CD4-positive, alpha-beta T cell treated with Interleukin-15 for 1 hour (primary cell): ENCODE data around the gene ANKS1B.
"Not testable (repeated sequence)": the region's sequence is repeated elsewhere in the genome, so short reads cannot be mapped to it uniquely, and the experiment has no call there.

ENCODE experiments used
- DNase-seq: peaks from one replicate; pipeline ENCODE4 v3.0.0-alpha.2; 2020

The ANKS1B gene

DNA sequence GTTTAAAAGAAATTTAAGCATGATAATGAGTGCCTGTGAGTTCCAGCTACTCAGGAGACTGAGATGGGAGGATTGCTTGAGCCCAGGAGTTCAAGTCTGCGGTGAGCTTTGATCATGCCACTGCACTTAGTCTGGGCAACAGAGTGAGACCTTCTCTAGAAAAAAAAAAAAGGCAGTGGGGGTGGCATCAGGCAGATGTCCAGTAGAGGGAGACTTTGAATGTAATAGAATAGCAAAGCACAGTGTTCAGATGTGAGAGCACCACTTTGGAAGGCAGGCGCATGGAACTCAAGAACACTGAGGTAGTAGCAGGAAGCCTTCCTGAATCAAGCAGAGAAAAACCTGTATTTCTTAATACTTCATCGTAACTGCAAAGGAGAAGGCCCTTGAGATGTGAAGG, 731.7 kb downstream of the ANKS1B start:
- no peak for DNase-seq

DNA sequence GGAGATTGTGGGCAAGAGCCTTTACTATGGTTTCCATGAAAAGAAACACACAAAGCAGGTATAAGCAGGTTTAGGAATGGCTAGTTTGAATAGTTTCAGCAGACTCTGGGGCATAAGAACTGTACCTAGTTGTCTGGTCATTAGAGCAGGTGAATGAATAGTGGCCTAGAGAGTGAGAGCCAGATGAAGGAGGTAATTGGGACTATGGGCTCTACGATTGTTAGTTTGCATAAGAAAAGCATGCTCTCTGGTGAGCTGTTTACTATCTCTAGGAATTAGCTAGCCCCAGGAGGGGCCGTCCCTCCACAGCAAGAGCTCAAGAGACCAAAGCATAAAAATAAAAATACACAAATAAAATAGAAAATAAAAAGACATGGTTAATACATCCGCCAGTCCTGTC, 734.6 kb downstream of the ANKS1B start:
- no peak for DNase-seq

DNA sequence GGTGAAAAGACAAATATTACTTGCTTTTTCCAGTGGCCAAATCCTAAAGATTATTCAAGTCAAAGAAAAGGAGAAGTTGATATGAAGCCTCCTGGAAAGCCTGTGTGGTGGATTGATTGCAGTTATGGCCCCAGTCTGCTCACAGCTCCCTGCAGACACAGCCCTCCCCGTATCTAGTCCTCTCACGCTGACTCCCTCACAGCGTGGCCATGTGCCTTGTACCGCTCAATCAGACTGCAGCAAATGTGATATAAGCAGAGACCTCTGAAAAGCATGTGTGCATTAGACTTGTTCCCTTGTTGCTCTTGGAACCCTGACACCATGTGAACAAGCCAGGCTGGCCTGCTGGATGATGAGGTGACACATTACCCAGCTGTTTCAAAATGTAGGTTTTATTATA, 735.2 kb downstream of the ANKS1B start:
- no peak for DNase-seq

DNA sequence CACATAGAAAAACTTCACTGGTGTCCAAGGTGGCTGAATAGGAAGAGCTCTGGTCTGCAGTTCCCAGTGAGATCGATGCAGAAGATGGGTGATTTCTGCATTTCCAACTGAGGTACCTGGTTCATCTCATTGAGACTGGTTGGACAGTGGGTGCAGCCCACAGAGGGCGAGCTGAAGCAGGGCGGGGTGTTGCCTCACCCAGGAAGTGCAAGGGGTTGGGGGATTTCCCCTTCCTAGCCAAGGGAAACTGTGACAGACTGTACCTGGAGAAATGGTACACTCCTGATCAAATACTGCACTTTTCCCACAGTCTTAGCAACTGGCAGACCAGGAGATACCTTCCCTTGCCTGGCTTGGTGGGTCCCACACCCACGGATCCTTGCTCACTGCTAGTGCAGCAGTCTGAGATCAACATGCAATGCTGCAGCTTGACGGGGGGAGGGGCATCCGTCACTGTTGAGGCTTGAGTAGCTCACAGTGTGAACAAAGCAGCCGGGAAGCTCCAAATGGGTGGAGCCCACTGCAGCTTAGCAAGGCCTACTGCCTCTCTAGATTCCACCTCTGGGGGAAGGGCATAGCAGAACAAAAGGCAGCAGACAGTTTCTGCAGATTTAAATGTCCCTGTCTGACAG, 746.7 kb downstream of the ANKS1B start:
- DNase-seq = not testable (repeated sequence)

DNA sequence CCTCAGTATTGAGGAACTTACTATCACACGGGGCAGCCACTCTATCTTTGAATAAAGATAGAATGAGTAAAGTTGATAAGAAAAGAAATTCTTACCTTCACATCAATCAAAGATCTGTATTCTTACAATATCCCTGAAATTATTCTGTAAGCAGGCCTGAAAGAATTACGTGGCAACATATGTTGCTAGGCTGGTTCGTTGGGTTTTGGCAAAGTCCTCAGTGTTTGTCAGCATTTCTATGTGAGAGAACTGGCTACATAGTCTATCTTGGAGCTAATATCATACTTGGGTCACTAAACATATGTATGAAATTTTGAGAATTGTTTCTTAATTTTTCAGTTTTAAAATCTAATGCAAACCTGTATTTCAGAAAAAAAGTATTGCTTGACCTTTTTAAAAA, 749.4 kb downstream of the ANKS1B start:
- no peak for DNase-seq

DNA sequence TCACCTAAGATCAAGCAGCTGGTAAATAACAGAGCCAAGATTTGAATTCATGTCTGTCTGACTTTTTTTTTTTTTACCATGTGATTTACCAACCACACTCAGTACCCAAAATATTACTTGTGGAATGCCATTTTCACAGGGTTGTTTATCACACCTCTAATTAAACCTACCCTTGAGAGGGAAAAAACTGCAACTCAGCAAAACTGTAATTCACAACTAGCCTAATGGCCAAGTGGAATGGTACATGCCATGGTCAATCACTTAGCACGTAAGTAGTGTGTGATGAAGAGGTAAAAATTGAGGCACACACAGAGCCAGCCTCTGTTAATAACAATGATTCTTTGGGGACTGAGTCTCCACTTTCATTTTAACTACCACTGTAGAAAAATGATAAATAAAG, 750.0 kb downstream of the ANKS1B start:
- no peak for DNase-seq

DNA sequence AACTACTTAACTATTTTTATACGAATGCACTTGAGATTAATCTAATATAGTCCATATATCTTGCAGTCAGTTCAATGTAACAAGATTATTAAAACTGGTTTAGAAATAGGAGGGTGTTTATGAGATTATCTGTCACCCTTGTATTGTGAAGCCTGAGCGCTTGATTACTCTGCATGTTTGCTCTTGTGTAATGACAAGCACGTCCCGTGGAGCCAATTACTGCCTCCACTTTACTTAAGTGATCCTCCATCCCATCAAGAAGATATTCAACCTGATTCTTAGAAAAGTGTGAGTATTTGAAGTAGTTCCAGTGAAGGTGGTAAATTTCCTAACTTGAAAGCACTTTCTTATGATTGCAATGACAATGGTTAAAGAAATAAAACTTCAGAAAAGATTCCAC, 752.4 kb downstream of the ANKS1B start:
- DNase-seq = no peak

DNA sequence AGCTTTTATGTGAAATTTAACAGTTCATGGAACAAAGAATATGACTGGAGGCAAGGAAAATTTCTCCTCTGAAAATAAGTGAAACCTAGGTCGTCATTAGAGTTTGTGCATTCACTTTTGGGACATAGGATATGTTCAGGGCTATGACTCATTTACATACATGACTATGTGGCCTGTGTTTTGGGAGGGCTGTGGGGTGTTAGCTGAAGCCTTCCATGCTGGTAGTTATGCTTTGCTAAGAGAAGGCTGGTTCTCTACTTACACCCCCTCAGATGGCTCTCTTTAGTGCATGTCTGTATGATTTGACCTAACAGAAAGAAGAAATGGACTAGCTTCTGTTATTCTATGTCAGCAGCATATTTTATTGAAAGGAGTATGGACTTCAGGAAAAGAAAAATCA, 753.7 kb downstream of the ANKS1B start:
- DNase-seq = no peak

DNA sequence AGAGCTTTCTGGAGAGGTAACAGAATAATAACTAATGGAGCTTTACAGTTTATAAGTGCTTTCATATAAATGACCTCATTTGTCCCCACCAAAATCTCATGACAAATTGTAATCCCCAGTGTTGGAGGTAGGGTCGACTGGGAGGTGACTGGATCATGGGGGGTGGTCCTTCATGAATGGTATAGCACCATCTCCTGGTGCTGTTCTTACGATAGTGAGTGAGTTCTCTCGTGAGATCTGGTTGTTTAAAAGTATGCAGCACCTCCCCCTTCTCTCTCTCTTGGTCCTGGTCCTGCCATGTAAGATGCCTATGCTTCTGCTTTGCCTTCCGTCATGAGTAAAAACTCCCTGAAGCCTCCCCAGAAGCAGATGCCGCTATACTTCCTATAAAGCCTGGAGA, 760.5 kb downstream of the ANKS1B start:
- DNase-seq = no peak

DNA sequence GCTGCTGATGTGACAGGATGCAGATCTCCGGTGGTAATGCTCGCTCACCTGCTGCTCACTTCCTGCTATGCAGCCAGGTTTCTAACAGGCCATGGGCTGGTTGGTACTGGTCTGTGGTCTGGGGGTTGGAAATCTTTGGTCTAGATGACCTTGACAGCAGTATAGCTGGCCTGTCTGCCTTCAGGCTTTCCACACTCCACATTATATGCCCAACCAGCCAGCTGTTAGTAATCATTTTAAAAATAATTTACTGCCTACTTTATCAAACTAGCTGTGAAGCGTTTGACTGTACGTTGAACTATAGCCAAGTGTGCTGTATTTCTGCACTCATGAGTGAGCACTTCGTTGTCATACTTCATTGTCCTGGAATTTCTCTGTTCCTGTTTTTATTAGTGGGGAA, 761.2 kb downstream of the ANKS1B start:
- no peak for DNase-seq

DNA sequence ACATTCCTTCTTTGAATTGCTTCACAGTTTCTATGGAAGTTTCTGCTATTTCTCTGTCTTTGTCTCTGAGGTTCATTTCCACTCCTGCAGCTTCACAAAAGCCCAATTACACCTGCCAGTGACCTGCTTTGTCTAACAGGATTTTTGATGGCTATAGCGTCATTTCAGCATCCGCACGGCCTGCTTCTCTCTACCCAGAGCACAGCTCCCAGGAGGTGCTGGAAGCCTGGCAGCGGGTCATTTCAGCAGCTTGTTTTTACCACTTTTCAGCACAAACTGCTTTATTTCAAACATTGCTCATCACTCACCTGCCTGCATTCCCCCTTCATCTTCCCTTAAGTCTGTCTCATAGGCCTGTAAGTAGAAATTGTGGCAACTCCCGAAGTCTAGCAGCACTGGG, 771.7 kb downstream of the ANKS1B start:
- DNase-seq = no peak

DNA sequence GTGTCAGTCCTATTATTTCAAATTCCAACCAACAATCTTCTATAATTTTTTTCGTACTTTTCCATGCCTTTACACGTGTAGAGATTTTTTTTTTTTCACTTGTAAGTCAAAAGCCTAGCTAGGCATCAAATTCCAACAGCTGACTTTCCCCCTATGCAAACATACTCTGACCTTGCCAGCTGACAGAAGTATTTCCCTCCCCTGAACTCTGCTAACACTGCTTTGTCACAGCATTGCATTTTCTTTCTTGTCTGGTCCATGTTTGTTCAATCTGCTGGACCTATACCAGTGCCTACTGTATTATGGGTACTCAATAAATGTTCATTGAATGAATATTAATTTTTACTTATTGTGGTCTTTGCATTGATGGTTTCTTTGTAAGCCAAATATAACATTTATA, 772.5 kb downstream of the ANKS1B start:
- no peak for DNase-seq

DNA sequence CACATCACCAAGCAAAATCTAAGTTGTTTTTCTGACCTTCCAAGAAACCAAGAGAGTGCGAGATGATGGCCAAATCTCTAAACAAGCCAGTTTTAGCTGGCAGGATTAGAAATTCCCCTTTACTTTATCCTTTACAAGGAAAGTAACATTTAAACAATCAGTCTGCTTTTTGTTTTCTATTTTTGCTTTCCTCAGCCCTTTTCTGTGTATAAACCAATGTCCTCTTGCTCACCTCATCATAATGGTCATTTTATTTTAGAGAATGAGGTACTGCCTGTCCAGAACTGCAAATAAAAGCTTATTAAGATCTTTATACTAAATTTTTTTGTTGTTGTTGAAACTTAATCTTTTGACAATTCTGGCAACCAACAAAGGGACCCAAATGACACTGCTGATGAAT, 779.6 kb downstream of the ANKS1B start:
- DNase-seq = no peak

DNA sequence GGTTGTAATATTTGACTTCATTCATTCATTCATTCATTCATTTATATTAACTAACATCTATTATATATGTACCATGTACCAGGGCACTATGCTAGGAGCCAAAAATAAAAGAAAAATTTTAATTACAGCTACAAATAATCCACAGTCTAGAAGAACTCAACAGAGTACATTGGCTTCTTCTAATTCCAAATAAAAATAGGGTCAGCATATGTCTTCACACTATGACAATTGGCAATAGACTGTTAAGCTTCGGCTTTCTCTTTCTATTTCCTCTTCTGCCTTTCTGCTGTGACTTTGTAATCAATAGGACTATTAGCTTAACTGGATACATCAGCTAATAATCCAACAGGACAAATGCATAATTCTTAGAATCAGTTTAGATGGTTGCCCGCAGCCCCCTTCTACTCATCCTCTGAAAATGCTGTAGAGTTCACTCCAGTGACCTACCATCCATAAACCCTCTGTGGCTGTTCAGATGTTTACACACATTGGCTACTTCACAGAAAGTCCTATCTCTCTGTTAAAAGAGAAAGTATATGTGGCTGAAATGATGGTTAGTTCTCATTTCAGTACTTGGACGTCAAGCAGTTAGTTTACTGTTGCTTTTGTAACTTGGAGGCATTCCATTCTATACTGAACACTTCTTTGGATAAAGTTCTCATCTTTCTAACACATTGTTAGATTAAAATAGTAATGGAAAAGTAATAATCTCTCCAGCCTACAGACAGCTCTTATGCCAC, 782.7 kb downstream of the ANKS1B start:
- no peak for DNase-seq

DNA sequence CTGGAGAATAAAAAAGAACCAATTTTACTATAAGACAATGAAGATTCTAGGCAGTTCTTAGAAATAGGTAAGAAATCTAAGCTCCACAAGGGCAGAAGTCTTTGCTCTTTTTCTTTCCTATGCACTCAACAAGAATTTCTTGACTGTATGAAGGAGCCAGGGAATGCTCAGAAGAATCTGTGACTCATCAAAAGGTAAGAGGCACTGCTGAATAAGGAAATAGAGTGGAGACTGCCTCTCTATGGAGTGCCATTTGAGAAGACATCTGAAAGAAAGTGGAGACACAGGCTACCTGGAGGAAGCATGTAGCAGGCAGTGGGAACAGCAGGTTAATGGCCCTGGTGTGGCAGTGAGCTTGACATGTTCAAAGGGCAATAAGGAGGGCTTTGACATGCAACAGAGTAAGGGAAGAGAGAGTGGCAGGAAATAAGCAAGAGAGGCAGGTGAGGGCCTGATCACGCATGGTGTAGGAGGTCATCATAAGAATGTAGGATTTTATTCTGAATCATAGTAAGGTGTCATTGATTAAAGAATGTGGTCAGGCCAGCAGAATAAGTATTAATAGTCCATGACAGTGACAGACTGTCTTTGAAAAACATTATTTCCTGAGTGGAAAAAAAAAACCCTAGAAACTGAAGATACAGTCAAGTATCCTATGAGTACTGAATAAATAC, 783.9 kb downstream of the ANKS1B start:
- DNase-seq = no peak

DNA sequence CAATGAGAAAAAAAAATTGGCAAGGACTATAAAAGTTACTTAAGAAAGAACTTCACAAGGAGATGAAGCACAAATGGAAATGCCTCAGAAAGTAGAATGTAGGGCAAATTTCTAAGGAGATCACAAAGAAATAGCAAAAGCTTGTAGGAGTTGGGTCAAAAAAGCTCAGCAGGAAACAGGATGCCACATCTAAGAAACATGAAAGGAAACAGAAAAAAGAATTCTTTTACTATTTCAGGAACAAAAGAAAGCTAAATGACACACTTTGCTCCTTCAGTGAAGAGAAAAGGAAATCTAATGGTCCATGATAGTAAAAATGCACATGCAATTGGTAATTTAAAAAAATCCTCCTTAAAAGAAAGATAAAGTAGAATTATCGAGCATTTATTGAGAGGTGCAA, 789.3 kb downstream of the ANKS1B start:
- no peak for DNase-seq

DNA sequence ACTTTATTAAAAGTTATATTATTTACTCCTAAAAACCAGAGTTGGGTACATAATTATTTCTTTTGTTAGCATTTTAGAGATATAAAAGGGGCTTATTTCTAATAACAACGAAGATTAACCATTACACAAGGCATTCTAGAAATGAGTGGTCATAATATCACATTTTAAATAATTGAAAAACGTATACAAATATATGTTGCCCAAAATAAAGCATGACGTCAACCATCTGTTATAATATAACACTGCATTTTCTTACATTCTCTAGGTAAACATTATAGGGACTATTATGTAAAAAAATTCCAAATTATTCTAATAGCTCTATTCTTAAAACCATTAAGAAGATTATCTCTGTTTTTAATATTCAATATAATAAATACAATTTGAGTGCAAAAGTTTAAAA, 792.2 kb downstream of the ANKS1B start:
- no peak for DNase-seq

DNA sequence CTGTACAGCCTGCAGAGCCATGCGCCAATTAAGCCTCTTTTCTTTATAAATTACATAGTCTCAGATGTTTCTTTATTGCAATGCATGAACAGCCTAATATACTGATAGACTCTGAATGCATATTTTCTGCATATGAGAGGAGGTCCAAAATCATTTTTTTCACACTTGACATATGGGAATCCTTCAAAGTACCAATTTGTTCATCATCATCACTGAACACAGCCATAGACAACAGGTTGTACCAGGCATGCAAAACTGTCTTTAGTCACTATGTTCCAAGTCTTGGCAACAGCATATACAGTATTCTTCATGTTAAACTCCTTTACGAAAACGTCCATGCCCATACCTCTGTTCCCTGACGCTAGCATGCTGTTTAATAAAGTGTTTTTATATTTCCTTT, 807.9 kb downstream of the ANKS1B start:
- no peak for DNase-seq

DNA sequence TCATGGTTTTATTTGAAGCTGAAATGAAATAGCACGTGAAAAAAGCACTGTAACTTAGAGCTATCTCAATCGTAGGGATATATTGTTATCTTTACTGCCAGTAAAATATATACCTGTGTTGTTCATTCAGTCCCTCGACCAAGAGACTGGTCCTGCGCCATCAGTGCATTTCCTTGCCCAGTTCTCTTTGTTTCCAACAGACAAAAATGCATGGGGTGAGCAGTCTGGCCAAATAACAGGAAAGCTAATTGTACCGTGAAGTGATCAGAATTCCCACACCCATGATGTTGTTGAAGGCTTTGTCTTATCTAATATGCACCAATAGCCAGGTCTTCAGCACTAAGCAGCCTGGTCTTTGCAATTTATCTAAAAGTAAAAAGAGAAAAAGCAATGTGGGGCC, 814.3 kb downstream of the ANKS1B start:
- DNase-seq = no peak

DNA sequence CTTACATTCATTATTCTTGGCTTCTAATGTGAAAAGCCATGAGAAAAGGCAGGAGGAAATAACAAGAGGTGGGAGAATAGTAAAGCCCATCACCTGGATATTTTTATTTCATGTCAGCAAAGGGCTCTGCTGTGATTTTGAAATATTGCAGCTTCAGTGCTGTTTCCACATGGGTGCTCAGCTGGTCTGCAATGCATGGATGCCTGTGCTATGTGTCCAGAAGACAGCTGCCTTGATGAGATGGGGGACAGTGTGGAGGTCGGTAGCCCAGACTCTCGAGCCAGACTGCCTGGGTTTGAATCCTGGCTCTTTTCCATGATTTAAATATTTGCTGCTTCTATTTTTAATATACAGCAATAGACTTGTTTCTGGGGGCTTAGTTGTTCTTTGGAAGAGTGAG, 814.7 kb downstream of the ANKS1B start:
- no peak for DNase-seq

DNA sequence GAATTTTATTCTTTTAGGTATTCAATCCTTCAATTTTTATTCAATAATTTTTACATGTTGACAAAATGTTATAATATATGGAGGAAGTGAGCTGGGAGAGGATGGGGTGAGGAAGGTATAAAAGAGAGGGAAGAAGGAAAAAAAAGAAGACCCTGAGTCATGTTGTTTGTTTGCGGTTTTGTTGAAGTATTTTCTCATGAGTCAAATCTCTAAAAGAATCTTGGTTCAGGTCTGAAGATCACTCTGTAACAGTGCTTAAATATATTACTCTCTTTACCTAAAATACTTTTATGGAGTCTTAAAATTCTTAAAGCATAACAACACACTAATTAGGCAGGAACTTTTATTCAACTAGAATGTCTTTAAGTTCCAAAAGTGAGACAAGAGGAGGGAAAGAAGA, 826.8 kb downstream of the ANKS1B start:
- DNase-seq = no peak

DNA sequence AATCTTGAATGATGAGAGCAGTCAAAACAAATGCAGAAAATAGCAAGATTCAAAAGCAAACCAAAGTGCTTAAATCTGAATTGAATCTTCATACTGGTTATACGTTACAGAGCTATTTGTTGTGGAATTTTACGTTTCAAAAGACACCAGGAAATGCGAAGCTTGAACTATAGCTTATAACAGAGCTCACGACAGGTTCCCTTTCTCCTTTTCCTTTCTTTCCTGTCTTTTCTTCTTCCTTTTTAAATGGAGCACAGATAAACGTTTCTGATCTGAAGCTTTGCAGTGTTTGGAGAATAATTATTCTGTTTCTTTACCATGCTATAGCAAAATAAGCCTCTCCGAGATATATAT, 829.8 kb downstream of the ANKS1B start:
- no peak for DNase-seq

DNA sequence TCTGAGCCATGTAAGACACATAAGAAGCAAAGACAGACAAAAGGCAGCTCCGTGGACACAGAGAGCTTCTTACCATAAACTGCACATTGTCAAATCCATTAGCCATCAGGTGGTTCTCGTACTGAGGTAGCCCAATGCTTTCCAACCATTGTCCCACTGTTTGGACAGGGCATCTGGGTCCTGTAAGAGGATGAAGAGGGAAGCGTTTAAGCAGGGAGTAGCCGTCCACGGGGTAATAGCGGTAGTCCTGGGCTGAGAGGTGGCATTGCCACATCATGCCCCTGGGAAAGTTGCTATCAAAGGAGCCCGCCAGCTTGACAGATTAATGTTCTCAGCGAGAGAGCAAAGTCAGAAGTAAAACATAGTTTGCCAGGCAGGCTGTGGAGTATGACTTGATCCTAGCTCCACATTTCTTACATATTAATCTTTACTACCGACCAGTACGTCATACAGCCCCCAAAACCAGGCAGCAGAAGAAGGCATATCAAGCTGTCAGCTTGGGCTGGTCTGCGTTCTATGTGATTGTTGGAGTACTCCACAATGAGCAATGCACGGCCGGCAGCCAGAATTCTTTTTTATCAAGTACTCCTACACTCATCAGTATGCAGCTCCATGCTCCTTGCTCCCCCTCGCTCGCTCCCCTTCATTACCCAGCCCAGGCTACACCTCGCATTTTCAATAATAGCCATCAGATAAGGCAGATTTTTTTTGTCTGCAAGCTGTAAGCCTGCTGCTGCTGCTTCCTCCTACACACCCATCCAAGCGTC, 830.3 kb downstream of the ANKS1B start:
- DNase-seq = no peak

DNA sequence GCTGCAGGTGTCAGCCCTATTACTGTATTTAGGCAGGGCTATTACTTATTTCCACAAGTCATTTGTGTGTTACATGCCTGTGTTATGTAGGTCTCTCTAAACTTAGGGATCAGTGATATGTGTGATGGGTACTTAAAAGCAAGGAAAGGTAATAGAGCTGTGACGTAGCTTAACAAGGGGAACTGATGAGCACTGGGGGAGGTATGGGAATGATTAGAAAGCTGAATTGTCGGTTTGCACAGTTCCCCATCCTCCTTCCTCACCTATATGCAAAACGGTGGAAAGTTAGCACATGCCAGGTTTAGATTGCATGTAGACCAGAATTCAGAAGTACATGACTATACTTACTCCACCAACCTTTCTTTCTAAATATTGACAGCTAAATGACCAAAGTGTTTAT, 831.4 kb downstream of the ANKS1B start:
- no peak for DNase-seq
